Measurements from ENCODE around the gene FOSL1.

FOSL1 gene

DNA sequence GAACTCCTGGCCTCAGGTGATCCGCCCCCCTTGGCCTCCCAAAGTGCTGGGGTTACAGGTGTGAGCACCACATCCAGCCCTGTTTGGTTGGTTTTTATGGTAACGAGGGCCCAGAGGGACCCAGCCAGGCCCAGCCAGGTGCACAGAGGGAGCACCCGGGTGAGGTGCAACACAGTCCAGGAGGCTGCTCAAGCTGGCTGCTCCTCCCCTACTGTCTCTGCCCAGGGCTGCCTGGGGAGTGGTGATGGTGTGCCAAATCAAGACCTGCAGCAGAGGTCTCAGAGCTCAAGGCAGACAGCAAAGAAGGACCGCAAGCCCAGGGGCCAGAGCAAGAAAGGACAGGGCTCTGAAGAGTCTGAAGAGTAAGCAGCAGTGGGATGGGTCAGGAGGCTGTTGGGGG is 46.5 kb upstream of the FOSL1 start:
- Histone ChIP-seq H3K79me2 (ENCODE audit: insufficient read depth, low read length) (no peaks in the 10 kb centered on the region), H3K9me2 (replicated peaks; ENCODE audit: insufficient read depth, low read length) (no peaks in the 10 kb centered on the region), H3K9ac (ENCODE audit: low read length) (no peak overlapping the region), H3K4me2 (ENCODE audit: low read depth, low read length, poor library complexity, severe bottlenecking) (no peak overlapping the region), H3K4me3 (ENCODE audit: insufficient read depth, low read length, poor library complexity, severe bottlenecking) (no peak overlapping the region), H3F3A (ENCODE audit: insufficient read depth) (no peaks in the 10 kb centered on the region), H4K20me1 (ENCODE audit: low read depth, low read length) (no peaks in the 10 kb centered on the region), H3K27me3 (ENCODE audit: low read length) (no peaks in the 10 kb centered on the region), H3K9me3 (ENCODE audit: insufficient read depth, low read length) (no peaks in the 10 kb centered on the region), H3K27ac (ENCODE audit: low read depth, low read length) (no peak overlapping the region), H2AFZ (ENCODE audit: low read depth, low read length, severe bottlenecking) (no peak overlapping the region), H3K36me3 (ENCODE audit: low read length) (no peaks in the 10 kb centered on the region)
- no peak for TF ChIP-seq EZH2phosphoT487 (conservative IDR thresholded peaks at IDR 0.05; ENCODE audit: low read length)
- TF ChIP-seq, protein P1, sequence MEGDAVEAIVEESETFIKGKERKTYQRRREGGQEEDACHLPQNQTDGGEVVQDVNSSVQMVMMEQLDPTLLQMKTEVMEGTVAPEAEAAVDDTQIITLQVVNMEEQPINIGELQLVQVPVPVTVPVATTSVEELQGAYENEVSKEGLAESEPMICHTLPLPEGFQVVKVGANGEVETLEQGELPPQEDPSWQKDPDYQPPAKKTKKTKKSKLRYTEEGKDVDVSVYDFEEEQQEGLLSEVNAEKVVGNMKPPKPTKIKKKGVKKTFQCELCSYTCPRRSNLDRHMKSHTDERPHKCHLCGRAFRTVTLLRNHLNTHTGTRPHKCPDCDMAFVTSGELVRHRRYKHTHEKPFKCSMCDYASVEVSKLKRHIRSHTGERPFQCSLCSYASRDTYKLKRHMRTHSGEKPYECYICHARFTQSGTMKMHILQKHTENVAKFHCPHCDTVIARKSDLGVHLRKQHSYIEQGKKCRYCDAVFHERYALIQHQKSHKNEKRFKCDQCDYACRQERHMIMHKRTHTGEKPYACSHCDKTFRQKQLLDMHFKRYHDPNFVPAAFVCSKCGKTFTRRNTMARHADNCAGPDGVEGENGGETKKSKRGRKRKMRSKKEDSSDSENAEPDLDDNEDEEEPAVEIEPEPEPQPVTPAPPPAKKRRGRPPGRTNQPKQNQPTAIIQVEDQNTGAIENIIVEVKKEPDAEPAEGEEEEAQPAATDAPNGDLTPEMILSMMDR (IDR thresholded peaks at IDR 0.05; ENCODE audit: insufficient read depth, low read length, poor library complexity, severe bottlenecking) = no peak

DNA sequence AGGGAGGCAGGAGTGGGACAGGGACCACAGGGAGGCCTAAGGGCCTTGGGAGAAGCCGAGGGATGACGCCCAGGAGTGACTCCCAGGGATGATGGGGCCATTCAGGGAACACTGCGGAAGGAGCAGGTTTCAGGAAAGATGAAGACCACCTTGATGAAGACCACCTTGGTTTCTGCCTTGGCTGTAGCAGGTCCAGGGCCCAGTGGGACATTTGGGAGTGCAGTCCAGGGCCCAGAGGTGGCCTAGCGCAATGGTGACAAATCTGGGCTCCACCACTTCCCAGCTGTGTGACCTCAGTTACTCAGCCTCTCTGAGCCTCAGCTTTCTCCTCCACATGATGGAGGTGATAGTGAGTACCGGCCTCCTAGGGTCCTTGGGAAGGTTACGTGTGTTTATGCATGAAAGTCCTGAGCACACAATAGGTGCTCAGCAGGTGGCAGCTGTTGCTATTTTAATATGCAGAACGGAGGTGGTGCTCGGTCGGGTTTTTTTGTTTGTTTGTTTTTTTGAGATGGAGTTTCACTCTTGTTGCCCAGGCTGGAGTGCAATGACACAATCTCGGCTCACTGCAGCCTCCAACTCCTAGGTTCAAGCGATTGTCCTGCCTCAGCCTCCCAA is 45.9 kb upstream of the FOSL1 start:
- H3F3A ChIP-seq (ENCODE audit: insufficient read depth) = no peaks in the 10 kb centered on the region
- H3K9ac ChIP-seq (ENCODE audit: low read length) = no peak overlapping the region
- H3K4me2 ChIP-seq (ENCODE audit: low read depth, low read length, poor library complexity, severe bottlenecking) = no peak overlapping the region
- TF ChIP-seq, protein P1 (IDR thresholded peaks at IDR 0.05; ENCODE audit: insufficient read depth, low read length, poor library complexity, severe bottlenecking) = no peak
- TF ChIP-seq EZH2phosphoT487 (conservative IDR thresholded peaks at IDR 0.05; ENCODE audit: low read length) = no peak
- no peaks in the 10 kb centered on the region for H3K27me3 ChIP-seq (ENCODE audit: low read length)
- no peaks in the 10 kb centered on the region for H3K9me2 ChIP-seq (replicated peaks; ENCODE audit: insufficient read depth, low read length)
- H4K20me1 ChIP-seq (ENCODE audit: low read depth, low read length) = no peaks in the 10 kb centered on the region
- H3K27ac ChIP-seq (ENCODE audit: low read depth, low read length) = no peak overlapping the region
- H3K9me3 ChIP-seq (ENCODE audit: insufficient read depth, low read length) = no peaks in the 10 kb centered on the region
- H3K36me3 ChIP-seq (ENCODE audit: low read length) = no peaks in the 10 kb centered on the region
- H2AFZ ChIP-seq (ENCODE audit: low read depth, low read length, severe bottlenecking) = no peak overlapping the region
- H3K79me2 ChIP-seq (ENCODE audit: insufficient read depth, low read length) = no peaks in the 10 kb centered on the region
- no peak overlapping the region for H3K4me3 ChIP-seq (ENCODE audit: insufficient read depth, low read length, poor library complexity, severe bottlenecking)

DNA sequence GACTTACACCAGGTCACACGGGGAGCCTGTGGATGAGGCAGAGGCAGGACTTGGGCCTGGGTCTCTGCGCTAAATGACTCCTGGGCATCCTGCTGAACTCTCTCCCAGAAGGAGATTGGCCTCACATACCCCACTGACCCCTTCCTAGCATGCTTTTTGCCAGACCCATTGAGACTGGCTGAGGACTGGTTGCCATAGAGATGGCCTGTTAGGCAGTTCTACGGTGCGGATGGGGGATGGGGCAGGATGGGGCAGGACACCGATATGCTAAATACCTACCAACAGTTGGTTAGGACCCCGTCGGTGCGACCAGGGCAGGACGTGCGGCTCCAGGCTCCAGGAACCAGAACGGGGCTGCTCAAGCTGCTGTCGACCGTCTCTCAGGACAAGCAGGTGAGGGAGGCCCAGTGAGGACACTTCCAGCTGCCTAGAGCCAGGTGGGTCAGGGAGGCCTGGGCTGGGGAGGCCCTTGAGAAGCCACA is 45.3 kb upstream of the FOSL1 start, which contains the start of gene TSGA10IP:
Gene TSGA10IP, plus strand, starts transcription at position 51 of the 482 bp plus-strand sequence. Its CDS starts 196 bp downstream, at position 247.
- H3K4me3 ChIP-seq (ENCODE audit: insufficient read depth, low read length, poor library complexity, severe bottlenecking) = no peak within 1 kb of the TSS
- no peak within 1 kb of the TSS for H3K27ac ChIP-seq (ENCODE audit: low read depth, low read length)
- H3K9ac ChIP-seq (ENCODE audit: low read length) = no peak within 1 kb of the TSS

More for the DNA sequence above, 45.3 kb upstream of the FOSL1 start, which contains the start of gene TSGA10IP:
- Histone ChIP-seq H3K9me2 (replicated peaks; ENCODE audit: insufficient read depth, low read length) (no peaks in the 10 kb centered on the region), H3F3A (ENCODE audit: insufficient read depth) (no peaks in the 10 kb centered on the region), H3K79me2 (ENCODE audit: insufficient read depth, low read length) (no peaks in the 10 kb centered on the region), H3K36me3 (ENCODE audit: low read length) (no peaks in the 10 kb centered on the region), H2AFZ (ENCODE audit: low read depth, low read length, severe bottlenecking) (no peak within 1 kb of the TSS), H3K9me3 (ENCODE audit: insufficient read depth, low read length) (no peaks in the 10 kb centered on the region), H3K4me2 (ENCODE audit: low read depth, low read length, poor library complexity, severe bottlenecking) (no peak within 1 kb of the TSS), H4K20me1 (ENCODE audit: low read depth, low read length) (no peaks in the 10 kb centered on the region), H3K27me3 (ENCODE audit: low read length) (no peaks in the 10 kb centered on the region)
- TF ChIP-seq, protein P1 (IDR thresholded peaks at IDR 0.05; ENCODE audit: insufficient read depth, low read length, poor library complexity, severe bottlenecking) = no peak
- TF ChIP-seq EZH2phosphoT487 (conservative IDR thresholded peaks at IDR 0.05; ENCODE audit: low read length) = no peak
